ENCODE results near the gene MACROH2A2.
"Not testable (repeated sequence)": the region's sequence is repeated elsewhere in the genome, so short reads cannot be mapped to it uniquely, and the experiment has no call there.

Gene MACROH2A2

GRCh38 chr10:70122742-70123141 lies 70.1 kb downstream of the MACROH2A2 start:
- no peak overlapping the region for H3K27ac ChIP-seq (ENCODE audit: low read length)
- H3K4me1 ChIP-seq (ENCODE audit: control insufficient read depth, low read depth, low read length), result no peaks in the 10 kb centered on the region
- H3K4me3 ChIP-seq (ENCODE audit: low read length), result no peak overlapping the region
- no peaks in the 10 kb centered on the region for H3K36me3 ChIP-seq (ENCODE audit: control insufficient read depth, low read depth, low read length)
- H3K27me3 ChIP-seq (ENCODE audit: control insufficient read depth, insufficient read depth, low read length), result no peaks in the 10 kb centered on the region
- no peaks in the 10 kb centered on the region for H3K9me3 ChIP-seq (ENCODE audit: control insufficient read depth, low read depth, low read length)
- H3K9ac ChIP-seq (ENCODE audit: low read length), result no peak overlapping the region

GRCh38 chr10:70123166-70123565 lies 70.5 kb downstream of the MACROH2A2 start:
- H3K9ac ChIP-seq (ENCODE audit: low read length); H3K36me3 ChIP-seq (ENCODE audit: control insufficient read depth, low read depth, low read length); H3K4me3 ChIP-seq (ENCODE audit: low read length); H3K4me1 ChIP-seq (ENCODE audit: control insufficient read depth, low read depth, low read length); H3K27ac ChIP-seq (ENCODE audit: low read length); H3K9me3 ChIP-seq (ENCODE audit: control insufficient read depth, low read depth, low read length); H3K27me3 ChIP-seq (ENCODE audit: control insufficient read depth, insufficient read depth, low read length): not testable (repeated sequence)

GRCh38 chr10:70123817-70124216 lies 71.2 kb downstream of the MACROH2A2 start:
- H3K4me3 ChIP-seq (ENCODE audit: low read length), result no peak overlapping the region
- no peaks in the 10 kb centered on the region for H3K9me3 ChIP-seq (ENCODE audit: control insufficient read depth, low read depth, low read length)
- H3K36me3 ChIP-seq (ENCODE audit: control insufficient read depth, low read depth, low read length), result no peaks in the 10 kb centered on the region
- no peak overlapping the region for H3K9ac ChIP-seq (ENCODE audit: low read length)
- H3K27me3 ChIP-seq (ENCODE audit: control insufficient read depth, insufficient read depth, low read length), result no peaks in the 10 kb centered on the region
- H3K27ac ChIP-seq (ENCODE audit: low read length), result no peak overlapping the region
- no peaks in the 10 kb centered on the region for H3K4me1 ChIP-seq (ENCODE audit: control insufficient read depth, low read depth, low read length)

- no peaks in the 10 kb centered on the region for H3K4me1 ChIP-seq (ENCODE audit: control insufficient read depth, low read depth, low read length)
- no peak overlapping the region for H3K9ac ChIP-seq (ENCODE audit: low read length)
- H3K36me3 ChIP-seq (ENCODE audit: control insufficient read depth, low read depth, low read length), result no peaks in the 10 kb centered on the region
- no peaks in the 10 kb centered on the region for H3K9me3 ChIP-seq (ENCODE audit: control insufficient read depth, low read depth, low read length)
- no peaks in the 10 kb centered on the region for H3K27me3 ChIP-seq (ENCODE audit: control insufficient read depth, insufficient read depth, low read length)
- H3K27ac ChIP-seq (ENCODE audit: low read length), result no peak overlapping the region
- H3K4me3 ChIP-seq (ENCODE audit: low read length), result no peak overlapping the region
These were observed 71.8 kb downstream of the MACROH2A2 start for GRCh38 chr10:70124415-70124814.

- Histone ChIP-seq H3K4me1 (ENCODE audit: control insufficient read depth, low read depth, low read length) (no peaks in the 10 kb centered on the region), H3K36me3 (ENCODE audit: control insufficient read depth, low read depth, low read length) (no peaks in the 10 kb centered on the region), H3K9me3 (ENCODE audit: control insufficient read depth, low read depth, low read length) (no peaks in the 10 kb centered on the region), H3K4me3 (ENCODE audit: low read length) (no peak overlapping the region), H3K27ac (ENCODE audit: low read length) (no peak overlapping the region), H3K27me3 (ENCODE audit: control insufficient read depth, insufficient read depth, low read length) (no peaks in the 10 kb centered on the region), H3K9ac (ENCODE audit: low read length) (no peak overlapping the region)
These were observed 72.3 kb downstream of the MACROH2A2 start for GRCh38 chr10:70124918-70125317.

GRCh38 chr10:70125918-70126552 lies 73.4 kb downstream of the MACROH2A2 start:
- no peaks in the 10 kb centered on the region for H3K4me1 ChIP-seq (ENCODE audit: control insufficient read depth, low read depth, low read length)
- no peak overlapping the region for H3K4me3 ChIP-seq (ENCODE audit: low read length)
- H3K9me3 ChIP-seq (ENCODE audit: control insufficient read depth, low read depth, low read length), result no peaks in the 10 kb centered on the region
- H3K9ac ChIP-seq (ENCODE audit: low read length), result no peak overlapping the region
- no peak overlapping the region for H3K27ac ChIP-seq (ENCODE audit: low read length)
- peaks cover 4% of the 10 kb centered on the region for H3K27me3 ChIP-seq (ENCODE audit: control insufficient read depth, insufficient read depth, low read length)
- no peaks in the 10 kb centered on the region for H3K36me3 ChIP-seq (ENCODE audit: control insufficient read depth, low read depth, low read length)

GRCh38 chr10:70126700-70127395 lies 74.2 kb downstream of the MACROH2A2 start:
- Histone ChIP-seq H3K9ac (ENCODE audit: low read length) (no peak overlapping the region), H3K27ac (ENCODE audit: low read length) (no peak overlapping the region), H3K36me3 (ENCODE audit: control insufficient read depth, low read depth, low read length) (no peaks in the 10 kb centered on the region), H3K9me3 (ENCODE audit: control insufficient read depth, low read depth, low read length) (no peaks in the 10 kb centered on the region), H3K4me3 (ENCODE audit: low read length) (no peak overlapping the region), H3K27me3 (ENCODE audit: control insufficient read depth, insufficient read depth, low read length) (peaks cover 12% of the 10 kb centered on the region), H3K4me1 (ENCODE audit: control insufficient read depth, low read depth, low read length) (no peaks in the 10 kb centered on the region)

- peaks cover 5% of the 10 kb centered on the region for H3K4me1 ChIP-seq (ENCODE audit: control insufficient read depth, low read depth, low read length)
- H3K4me3 ChIP-seq (ENCODE audit: low read length), result no peak overlapping the region
- no peaks in the 10 kb centered on the region for H3K9me3 ChIP-seq (ENCODE audit: control insufficient read depth, low read depth, low read length)
- no peak overlapping the region for H3K27ac ChIP-seq (ENCODE audit: low read length)
- H3K27me3 ChIP-seq (ENCODE audit: control insufficient read depth, insufficient read depth, low read length), result peaks cover 33% of the 10 kb centered on the region
- H3K36me3 ChIP-seq (ENCODE audit: control insufficient read depth, low read depth, low read length), result no peaks in the 10 kb centered on the region
- no peak overlapping the region for H3K9ac ChIP-seq (ENCODE audit: low read length)
These were observed 78.4 kb downstream of the MACROH2A2 start for GRCh38 chr10:70130878-70131559.

- H3K4me3 ChIP-seq (ENCODE audit: low read length), result peak overlapping the region; percentile 61
- H3K27ac ChIP-seq (ENCODE audit: low read length), result no peak overlapping the region
- peaks cover 5% of the 10 kb centered on the region for H3K4me1 ChIP-seq (ENCODE audit: control insufficient read depth, low read depth, low read length)
- H3K27me3 ChIP-seq (ENCODE audit: control insufficient read depth, insufficient read depth, low read length), result peaks cover 33% of the 10 kb centered on the region
- H3K36me3 ChIP-seq (ENCODE audit: control insufficient read depth, low read depth, low read length), result no peaks in the 10 kb centered on the region
- no peak overlapping the region for H3K9ac ChIP-seq (ENCODE audit: low read length)
- no peaks in the 10 kb centered on the region for H3K9me3 ChIP-seq (ENCODE audit: control insufficient read depth, low read depth, low read length)
These were observed 78.9 kb downstream of the MACROH2A2 start for GRCh38 chr10:70131560-70131937.

GRCh38 chr10:70132098-70133029 lies 79.7 kb downstream of the MACROH2A2 start, which contains the start of gene AIFM2:
Gene AIFM2 (minus strand): TSS chr10:70132825. CDS start chr10:70124084, 8,741 bp downstream.
- H3K4me3 ChIP-seq (ENCODE audit: low read length), result peak within 1 kb of the TSS; percentile 61
- peaks cover 33% of the 10 kb centered on the region for H3K27me3 ChIP-seq (ENCODE audit: control insufficient read depth, insufficient read depth, low read length)
- no peaks in the 10 kb centered on the region for H3K36me3 ChIP-seq (ENCODE audit: control insufficient read depth, low read depth, low read length)
- peak within 1 kb of the TSS; percentile 57 for H3K9ac ChIP-seq (ENCODE audit: low read length)
- H3K27ac ChIP-seq (ENCODE audit: low read length), result no peak within 1 kb of the TSS
- no peaks in the 10 kb centered on the region for H3K9me3 ChIP-seq (ENCODE audit: control insufficient read depth, low read depth, low read length)
- peaks cover 5% of the 10 kb centered on the region for H3K4me1 ChIP-seq (ENCODE audit: control insufficient read depth, low read depth, low read length)

GRCh38 chr10:70135046-70135445 lies 82.4 kb downstream of the MACROH2A2 start:
- Histone ChIP-seq H3K27ac (ENCODE audit: low read length) (no peak overlapping the region), H3K36me3 (ENCODE audit: control insufficient read depth, low read depth, low read length) (no peaks in the 10 kb centered on the region), H3K9ac (ENCODE audit: low read length) (no peak overlapping the region), H3K27me3 (ENCODE audit: control insufficient read depth, insufficient read depth, low read length) (peaks cover 33% of the 10 kb centered on the region), H3K4me3 (ENCODE audit: low read length) (no peak overlapping the region), H3K9me3 (ENCODE audit: control insufficient read depth, low read depth, low read length) (no peaks in the 10 kb centered on the region), H3K4me1 (ENCODE audit: control insufficient read depth, low read depth, low read length) (peaks cover 5% of the 10 kb centered on the region)

All from iPS-18a (cell line).